HepG2 (cell line): ENCODE measurements around the gene KRTAP10-9. TPM values are rescaled to one million over a fixed set of nuclear protein-coding genes. Genes with fewer than 3 reads are reported as not detected.

ENCODE experiments used
- ATAC-seq: fragments of 200-7000 bp; cut with Tn5 transposase; 3 replicates; pipeline ENCODE4 v1.9.1; 2020; ENCODE audit warnings: mild to moderate bottlenecking, moderate library complexity
- BruUV-seq: library from RNA; stranded (reverse); fragments of 400-500 nt; replicated peaks from 2 replicates; lab custom pipeline; 2021; lab: Mats Ljungman, UMichigan
- CTCF ChIA-PET: fragments of 300-600 bp; formaldehyde crosslinking; extraction: SDS; loops from one replicate; lab custom pipeline; 2021; ENCODE audit warnings: low total read pairs, inconsistent platforms, low intra/inter-chr PET ratio; lab: Yijun Ruan, JAX
- POLR2A ChIA-PET: fragments of 350-600 bp; sonication (Branson Sonifier 250); formaldehyde crosslinking; loops from one replicate; lab custom pipeline; 2020; ENCODE audit warnings: antibody characterized with exemption, inconsistent platforms; lab: Yijun Ruan, JAX
- DNase-seq: peaks from one replicate; pipeline ENCODE4 v3.0.0-alpha.2; 2015; ENCODE audit warnings: low spot score
- FAIRE-seq: peaks from 3 replicates; lab custom pipeline; 2011; peaks lifted over from hg19 to GRCh38; lab: Jason Lieb, UNC
- H2AFZ ChIP-seq: one replicate; pipeline ENCODE4 v1.6.1; 2011; ENCODE audit warnings: low read length, inconsistent platforms
- H3K27ac ChIP-seq: fragments of 300-600 bp; 3 replicates; pipeline ENCODE4 v1.8.0; 2011; ENCODE audit warnings: mixed run types, mild to moderate bottlenecking, mixed read lengths, low read length, inconsistent platforms; ENCODE audit not compliant: insufficient read depth; ENCODE audit errors: extremely low read length
- H3K27me3 ChIP-seq, 2 experiments: fragments of 200-600 bp in 1 of 2; 2 replicates in 1 of 2; 3 replicates in 1 of 2; pipeline versions ENCODE4 v1.6.0 to v1.8.0; 2011; ENCODE audit warnings: low read length in 2 of 2, mild to moderate bottlenecking in 2 of 2, moderate library complexity in 2 of 2, inconsistent platforms in 1 of 2; ENCODE audit not compliant: insufficient read depth in 2 of 2, control insufficient read depth in 1 of 2
- H3K36me3 ChIP-seq, 2 experiments: fragments of 200-600 bp in 1 of 2; replicated peaks in 1 of 2; 2 replicates in 1 of 2; 3 replicates in 1 of 2; pipeline versions ENCODE4 v1.5.1 to v1.8.0; 2011; ENCODE audit warnings: low read length in 2 of 2, inconsistent platforms in 1 of 2; ENCODE audit not compliant: insufficient read depth in 2 of 2, control insufficient read depth in 1 of 2
- H3K4me1 ChIP-seq: 2 replicates; pipeline ENCODE4 v1.5.1; 2012; ENCODE audit warnings: low read length, inconsistent platforms; ENCODE audit not compliant: insufficient read depth
- H3K4me2 ChIP-seq: 2 replicates; pipeline ENCODE4 v1.6.0; 2011; ENCODE audit warnings: low read depth, low read length, inconsistent platforms
- H3K4me3 ChIP-seq, 3 experiments: fragments of 200-600 bp in 1 of 3; sonication (generic), shearing (Covaris generic) in 1 of 3; replicated peaks in 1 of 3; 2 replicates each; pipeline ENCODE4 v1.5.1; 2011 to 2016; ENCODE audit warnings: low read length in 3 of 3, inconsistent platforms in 2 of 3, low read depth in 2 of 3, mild to moderate bottlenecking in 2 of 3, control low read depth in 1 of 3, mixed read lengths in 1 of 3; ENCODE audit not compliant: insufficient read depth in 1 of 3
- H3K79me2 ChIP-seq: one replicate; pipeline ENCODE4 v1.6.1; 2011; ENCODE audit warnings: low read length, inconsistent platforms; ENCODE audit not compliant: insufficient read depth
- H3K9ac ChIP-seq: 2 replicates; pipeline ENCODE4 v1.6.0; 2011; ENCODE audit warnings: mild to moderate bottlenecking, low read depth, low read length, inconsistent platforms; ENCODE audit not compliant: insufficient read depth
- H3K9me3 ChIP-seq: 2 replicates; pipeline ENCODE4 v1.5.1; 2012; ENCODE audit warnings: mild to moderate bottlenecking, low read length
- H4K20me1 ChIP-seq: 2 replicates; pipeline ENCODE4 v1.6.0; 2011; ENCODE audit warnings: inconsistent platforms, mild to moderate bottlenecking, low read length, moderate library complexity; ENCODE audit not compliant: insufficient read depth
- CBFB ChIP-seq: sonication (generic); formaldehyde crosslinking; IDR thresholded peaks from 2 replicates; pipeline ENCODE4 v1.4.0; 2020; ENCODE audit warnings: missing genetic modification reagents
- GTF2F1 ChIP-seq: fragments of 150-350 bp; IDR thresholded peaks from 2 replicates; pipeline ENCODE4 v1.6.1; 2014; ENCODE audit warnings: low read length
- KLF15 ChIP-seq: sonication (generic); formaldehyde crosslinking; IDR thresholded peaks from 2 replicates; pipeline ENCODE4 v1.8.1; 2023; ENCODE audit warnings: borderline replicate concordance, mild to moderate bottlenecking, inconsistent platforms, missing genetic modification reagents, mixed read lengths
- NR2C2 ChIP-seq: sonication (generic); formaldehyde crosslinking; IDR thresholded peaks from 2 replicates; pipeline ENCODE4 v1.4.0; 2020; ENCODE audit warnings: missing genetic modification reagents, mild to moderate bottlenecking, moderate library complexity, borderline replicate concordance
- STAT5B ChIP-seq: sonication (generic); formaldehyde crosslinking; IDR thresholded peaks from 2 replicates; pipeline ENCODE4 v1.4.0; 2020; ENCODE audit warnings: missing genetic modification reagents
- ZBTB3 ChIP-seq: sonication (generic); formaldehyde crosslinking; IDR thresholded peaks from 2 replicates; pipeline ENCODE4 v1.4.0; 2020; ENCODE audit warnings: low read depth, mild to moderate bottlenecking, moderate library complexity, missing genetic modification reagents, borderline replicate concordance
- ZBTB8A ChIP-seq: sonication (generic); formaldehyde crosslinking; IDR thresholded peaks from 2 replicates; pipeline ENCODE4 v1.4.0; 2020; ENCODE audit warnings: mild to moderate bottlenecking, low read depth, missing genetic modification reagents, borderline replicate concordance
- ZNF101 ChIP-seq: sonication (generic); formaldehyde crosslinking; IDR thresholded peaks from 2 replicates; pipeline ENCODE4 v1.4.0; 2020; ENCODE audit warnings: mild to moderate bottlenecking, low read depth, missing genetic modification reagents, borderline replicate concordance
- ZNF251 ChIP-seq: sonication (generic); formaldehyde crosslinking; IDR thresholded peaks from 2 replicates; pipeline ENCODE4 v1.9.0; 2021; ENCODE audit warnings: mild to moderate bottlenecking, missing genetic modification reagents
- ZNF383 ChIP-seq: sonication (generic); formaldehyde crosslinking; IDR thresholded peaks from 2 replicates; pipeline ENCODE4 v1.4.0; 2020; ENCODE audit warnings: missing genetic modification reagents, mild to moderate bottlenecking, borderline replicate concordance
- ZNF777 ChIP-seq: sonication (generic); formaldehyde crosslinking; IDR thresholded peaks from 2 replicates; pipeline ENCODE4 v1.4.0; 2020; ENCODE audit warnings: missing genetic modification reagents
- WGBS: methylation state at CpG from one replicate; pipeline ENCODE4 v1.1.6; 2017; ENCODE audit warnings: low lambda C conversion rate; 5-methylcytosine and 5-hydroxymethylcytosine counted together
- in situ Hi-C: cut with HindIII; loops from 2 replicates; pipeline ENCODE4 v1.10.0; 2017; ENCODE audit warnings: low pct_unique_long_range_greater_than_20kb; ENCODE audit not compliant: extremely low pct_ligation_motif_present
- intact Hi-C: fragments of 100-400 bp; cut with micrococcal nuclease; formaldehyde crosslinking; loops from one replicate; pipeline ENCODE4 v1.10.0; 2022; ENCODE audit not compliant: unreplicated experiment
- polyA plus RNA-seq, 8 experiments: library from polyadenylated mRNA; depleted of rRNA in 3 of 8; stranded (reverse) in 7 of 8; unstranded in 1 of 8; fragments of >200 nt; fragmentation: Illumina TruSeq in 4 of 8; extraction: Trizol in 4 of 8; gene quantifications; 2 replicates each; pipeline versions ENCODE4 v1.2.1 to v1.2.3, GENCODE V29; 2011 to 2016; ENCODE audit warnings: low read depth in 4 of 8, missing spikeins in 1 of 8, mixed read lengths in 1 of 8; ENCODE audit not compliant: insufficient read depth in 1 of 8
- total RNA-seq, 5 experiments: library from RNA; depleted of rRNA; stranded (reverse); fragments of >200 nt; fragmentation: Illumina TruSeq; extraction: Trizol; gene quantifications; 2 replicates each; pipeline ENCODE4 v1.2.3, GENCODE V29; 2016; ENCODE audit warnings: low read depth in 1 of 5
- TF ChIP-seq, protein P1 (sequence below): sonication (generic); formaldehyde crosslinking; IDR thresholded peaks from 2 replicates; pipeline ENCODE4 v1.5.1; 2020; ENCODE audit warnings: missing genetic modification reagents, mild to moderate bottlenecking, borderline replicate concordance
- TF ChIP-seq, protein P2 (sequence below): sonication (generic); formaldehyde crosslinking; IDR thresholded peaks from 2 replicates; pipeline ENCODE4 v1.9.0; 2022; ENCODE audit warnings: low read depth, missing genetic modification reagents
- TF ChIP-seq, protein P3 (sequence below): sonication (generic); formaldehyde crosslinking; IDR thresholded peaks from 2 replicates; pipeline ENCODE4 v1.4.0; 2020; ENCODE audit warnings: missing genetic modification reagents

KRTAP10-9 gene
- total and polyA plus RNA-seq, 2 of the 13 experiments (the other 11 are each of a cell fraction or from before 2014, with no cell fraction given): not detected

DNA sequence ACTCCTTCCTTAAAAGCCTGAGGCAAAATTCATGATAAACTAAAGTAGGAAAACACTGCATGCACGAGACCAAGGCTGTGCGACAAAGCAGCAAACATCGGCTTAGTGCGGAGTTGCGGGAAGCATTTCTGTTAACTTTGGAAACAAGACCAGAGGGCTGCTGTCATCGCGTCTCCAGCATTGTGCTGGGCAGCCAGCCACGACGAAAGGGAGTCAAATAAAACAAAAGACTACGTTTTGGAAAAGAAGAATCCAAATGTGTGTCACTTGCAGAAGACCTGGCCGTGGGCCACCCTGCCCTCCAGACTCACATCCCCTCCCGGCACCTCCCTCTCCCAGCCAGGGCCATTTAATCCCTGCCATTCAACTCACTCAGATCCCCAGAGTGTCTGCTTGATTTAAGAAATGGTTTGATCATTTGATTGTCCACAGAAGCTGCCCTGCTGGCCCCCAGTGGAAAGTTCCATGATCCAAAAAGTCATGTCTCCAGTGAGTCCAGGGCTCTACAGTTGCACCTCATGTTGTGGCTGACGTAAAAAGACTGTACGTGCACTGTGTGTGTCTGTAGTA lies 16.9 kb downstream of the KRTAP10-9 start:
- Histone ChIP-seq H3K9me3 (peaks cover 22% of the 10 kb centered on the region), H3K4me1 (no peaks in the 10 kb centered on the region), H4K20me1 (no peaks in the 10 kb centered on the region), H2AFZ (no peak overlapping the region), H3K9ac (no peak overlapping the region), H3K36me3 (no peaks in the 10 kb centered on the region), H3K27ac (no peak overlapping the region), H3K4me2 (no peak overlapping the region), H3K79me2 (no peaks in the 10 kb centered on the region), H3K4me3 (no peak overlapping the region), H3K27me3 (peaks cover 3 to 19% of the 10 kb centered on the region in 2 experiments; a peak in 4 of 5 replicates)
- FAIRE-seq (no peak), DNase-seq (no peak), ATAC-seq (no peak)
- in situ Hi-C loops (no loop called here), intact Hi-C loops (no loop called here)
- CTCF ChIA-PET: no interaction called here
- no TSS peak for BruUV-seq
- WGBS: 33% methylated on average over 14 of the region's 14 CpGs
- TF ChIP-seq ZBTB8A (CRISPR knock-in tag) (no peak), ZNF383 (CRISPR knock-in tag) (no peak), GTF2F1 (no peak), ZNF101 (CRISPR knock-in tag) (no peak), CBFB (CRISPR knock-in tag) (no peak), ZNF251 (CRISPR knock-in tag) (no peak), ZBTB3 (CRISPR knock-in tag) (no peak), STAT5B (no peak), ZNF777 (CRISPR knock-in tag) (no peak), NR2C2 (CRISPR knock-in tag) (no peak), KLF15 (CRISPR knock-in tag) (no peak)
- TF ChIP-seq, protein P1, sequence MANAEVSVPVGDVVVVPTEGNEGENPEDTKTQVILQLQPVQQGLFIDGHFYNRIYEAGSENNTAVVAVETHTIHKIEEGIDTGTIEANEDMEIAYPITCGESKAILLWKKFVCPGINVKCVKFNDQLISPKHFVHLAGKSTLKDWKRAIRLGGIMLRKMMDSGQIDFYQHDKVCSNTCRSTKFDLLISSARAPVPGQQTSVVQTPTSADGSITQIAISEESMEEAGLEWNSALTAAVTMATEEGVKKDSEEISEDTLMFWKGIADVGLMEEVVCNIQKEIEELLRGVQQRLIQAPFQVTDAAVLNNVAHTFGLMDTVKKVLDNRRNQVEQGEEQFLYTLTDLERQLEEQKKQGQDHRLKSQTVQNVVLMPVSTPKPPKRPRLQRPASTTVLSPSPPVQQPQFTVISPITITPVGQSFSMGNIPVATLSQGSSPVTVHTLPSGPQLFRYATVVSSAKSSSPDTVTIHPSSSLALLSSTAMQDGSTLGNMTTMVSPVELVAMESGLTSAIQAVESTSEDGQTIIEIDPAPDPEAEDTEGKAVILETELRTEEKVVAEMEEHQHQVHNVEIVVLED (CRISPR knock-in tag): no peak
- TF ChIP-seq, protein P2, sequence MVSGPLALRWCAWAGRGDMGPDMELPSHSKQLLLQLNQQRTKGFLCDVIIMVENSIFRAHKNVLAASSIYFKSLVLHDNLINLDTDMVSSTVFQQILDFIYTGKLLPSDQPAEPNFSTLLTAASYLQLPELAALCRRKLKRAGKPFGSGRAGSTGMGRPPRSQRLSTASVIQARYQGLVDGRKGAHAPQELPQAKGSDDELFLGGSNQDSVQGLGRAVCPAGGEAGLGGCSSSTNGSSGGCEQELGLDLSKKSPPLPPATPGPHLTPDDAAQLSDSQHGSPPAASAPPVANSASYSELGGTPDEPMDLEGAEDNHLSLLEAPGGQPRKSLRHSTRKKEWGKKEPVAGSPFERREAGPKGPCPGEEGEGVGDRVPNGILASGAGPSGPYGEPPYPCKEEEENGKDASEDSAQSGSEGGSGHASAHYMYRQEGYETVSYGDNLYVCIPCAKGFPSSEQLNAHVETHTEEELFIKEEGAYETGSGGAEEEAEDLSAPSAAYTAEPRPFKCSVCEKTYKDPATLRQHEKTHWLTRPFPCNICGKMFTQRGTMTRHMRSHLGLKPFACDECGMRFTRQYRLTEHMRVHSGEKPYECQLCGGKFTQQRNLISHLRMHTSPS: no peak
- TF ChIP-seq, protein P3, sequence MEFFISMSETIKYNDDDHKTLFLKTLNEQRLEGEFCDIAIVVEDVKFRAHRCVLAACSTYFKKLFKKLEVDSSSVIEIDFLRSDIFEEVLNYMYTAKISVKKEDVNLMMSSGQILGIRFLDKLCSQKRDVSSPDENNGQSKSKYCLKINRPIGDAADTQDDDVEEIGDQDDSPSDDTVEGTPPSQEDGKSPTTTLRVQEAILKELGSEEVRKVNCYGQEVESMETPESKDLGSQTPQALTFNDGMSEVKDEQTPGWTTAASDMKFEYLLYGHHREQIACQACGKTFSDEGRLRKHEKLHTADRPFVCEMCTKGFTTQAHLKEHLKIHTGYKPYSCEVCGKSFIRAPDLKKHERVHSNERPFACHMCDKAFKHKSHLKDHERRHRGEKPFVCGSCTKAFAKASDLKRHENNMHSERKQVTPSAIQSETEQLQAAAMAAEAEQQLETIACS (CRISPR knock-in tag): no peak
- POLR2A ChIA-PET: no interaction called here
